GM23338 (cell line): Measurements from ENCODE around the gene SDHB. TPM values are rescaled to one million over a fixed set of nuclear protein-coding genes. Genes with fewer than 3 reads are reported as not detected.

Experiments
- ATAC-seq: fragments of 200-7000 bp; cut with Tn5 transposase; 3 replicates; pipeline ENCODE4 v1.9.1; 2020
- DNase-seq: peaks from one replicate; pipeline ENCODE4 v3.0.0-alpha.2; 2015; ENCODE audit warnings: low spot score
- H2AFZ ChIP-seq: fragments of 200-600 bp; sonication (generic); 2 replicates; pipeline ENCODE4 v1.8.0; 2016; ENCODE audit warnings: antibody characterized with exemption, mild to moderate bottlenecking, moderate library complexity
- H3F3A ChIP-seq: fragments of 200-600 bp; sonication (generic); replicated peaks from 2 replicates; pipeline ENCODE4 v1.8.0; 2017; ENCODE audit warnings: antibody characterized with exemption, mixed run types, low read depth
- H3K27ac ChIP-seq: fragments of 200-600 bp; sonication (generic); 2 replicates; pipeline ENCODE4 v1.6.1; 2016; ENCODE audit warnings: low read depth
- H3K27me3 ChIP-seq: fragments of 200-600 bp; sonication (generic); 2 replicates; pipeline ENCODE4 v1.8.0; 2016; ENCODE audit warnings: mild to moderate bottlenecking, mixed run types, moderate library complexity; ENCODE audit not compliant: insufficient read depth
- H3K36me3 ChIP-seq: fragments of 200-600 bp; sonication (generic); 2 replicates; pipeline ENCODE4 v1.8.0; 2016; ENCODE audit warnings: mild to moderate bottlenecking; ENCODE audit not compliant: insufficient read depth
- H3K4me1 ChIP-seq: fragments of 200-600 bp; sonication (generic); 2 replicates; pipeline ENCODE4 v1.8.0; 2016; ENCODE audit warnings: mild to moderate bottlenecking, moderate library complexity; ENCODE audit not compliant: insufficient read depth
- H3K4me2 ChIP-seq: fragments of 200-600 bp; sonication (generic); 2 replicates; pipeline ENCODE4 v1.7.1; 2017; ENCODE audit warnings: mixed run types
- H3K4me3 ChIP-seq: fragments of 200-600 bp; sonication (generic); 2 replicates; pipeline ENCODE4 v1.6.1; 2016; ENCODE audit warnings: mixed run types
- H3K79me2 ChIP-seq: fragments of 200-600 bp; sonication (generic); replicated peaks from 2 replicates; pipeline ENCODE4 v1.8.0; 2017; ENCODE audit warnings: mild to moderate bottlenecking; ENCODE audit not compliant: insufficient read depth
- H3K9me2 ChIP-seq: fragments of 200-600 bp; sonication (generic); 2 replicates; pipeline ENCODE4 v1.8.0; 2017; ENCODE audit not compliant: insufficient read depth
- H4K20me1 ChIP-seq: fragments of 200-600 bp; sonication (generic); replicated peaks from 2 replicates; pipeline ENCODE4 v1.8.0; 2017; ENCODE audit warnings: mild to moderate bottlenecking; ENCODE audit not compliant: insufficient read depth
- H3K27ac Mint-ChIP-seq: 2 replicates; pipeline ENCODE4 v1.8.0; 2020; ENCODE audit warnings: inconsistent platforms, mild to moderate bottlenecking, moderate library complexity, mixed read lengths
- H3K27me3 Mint-ChIP-seq: 3 replicates; pipeline ENCODE4 v1.8.0; 2022; ENCODE audit warnings: low read depth, mild to moderate bottlenecking, moderate library complexity, mixed read lengths, inconsistent platforms; ENCODE audit not compliant: insufficient read depth, poor library complexity
- H3K36me3 Mint-ChIP-seq: 3 replicates; pipeline ENCODE4 v1.8.0; 2021; ENCODE audit warnings: low read depth, mild to moderate bottlenecking, inconsistent platforms, moderate library complexity, mixed read lengths
- H3K4me1 Mint-ChIP-seq: 3 replicates; pipeline ENCODE4 v1.8.0; 2020; ENCODE audit warnings: mild to moderate bottlenecking, inconsistent platforms, mixed read lengths
- H3K4me3 Mint-ChIP-seq: 3 replicates; pipeline ENCODE4 v1.8.0; 2021; ENCODE audit warnings: moderate library complexity, mild to moderate bottlenecking, inconsistent platforms, mixed read lengths
- H3K9me3 Mint-ChIP-seq: 3 replicates; pipeline ENCODE4 v1.8.0; 2020; ENCODE audit warnings: moderate library complexity, mild to moderate bottlenecking, inconsistent platforms, mixed read lengths
- CREB1 ChIP-seq: fragments of 250-450 bp; sonication (Bioruptor Pico); IDR thresholded peaks from 2 replicates; pipeline ENCODE4 v1.5.0; 2020; ENCODE audit warnings: low read depth, mild to moderate bottlenecking, moderate library complexity
- EZH2 ChIP-seq: fragments of 200-600 bp; sonication (generic); IDR thresholded peaks from one replicate; pipeline ENCODE4 v1.8.0; 2017; ENCODE audit warnings: antibody characterized with exemption, mild to moderate bottlenecking, low read depth; ENCODE audit not compliant: unreplicated experiment
- EZH2phosphoT487 ChIP-seq: fragments of 200-600 bp; sonication (generic); IDR thresholded peaks from one replicate; pipeline ENCODE4 v1.8.1; 2018; ENCODE audit warnings: antibody characterized with exemption; ENCODE audit not compliant: unreplicated experiment
- JUNB ChIP-seq: IDR thresholded peaks from one replicate; pipeline ENCODE4 v1.6.1; 2016; ENCODE audit warnings: antibody characterized with exemption; ENCODE audit not compliant: unreplicated experiment
- NANOG ChIP-seq: IDR thresholded peaks from 2 replicates; pipeline ENCODE4 v1.6.1; 2016; ENCODE audit warnings: antibody characterized with exemption, borderline replicate concordance
- POLR2AphosphoS5 ChIP-seq: IDR thresholded peaks from 2 replicates; pipeline ENCODE4 v1.6.1; 2016; ENCODE audit warnings: antibody characterized with exemption, low read depth
- STAT1 ChIP-seq: IDR thresholded peaks from one replicate; pipeline ENCODE4 v1.6.1; 2016; ENCODE audit warnings: antibody characterized with exemption; ENCODE audit not compliant: unreplicated experiment
- ZNF114 ChIP-seq: fragments of 250-450 bp; sonication (Bioruptor Pico); IDR thresholded peaks from 2 replicates; pipeline ENCODE4 v1.5.0; 2020; ENCODE audit warnings: mild to moderate bottlenecking, moderate library complexity
- ZNF331 ChIP-seq: fragments of 250-450 bp; sonication (Bioruptor Pico); IDR thresholded peaks from 2 replicates; pipeline ENCODE4 v1.5.0; 2020; ENCODE audit warnings: low read depth, mild to moderate bottlenecking, moderate library complexity
- polyA plus RNA-seq: library from polyadenylated mRNA; unstranded; fragments of >200 nt; fragmentation: Nextera tagmentation; extraction: Ambion mirVana; gene quantifications from 2 replicates; pipeline ENCODE4 v1.2.1, GENCODE V29; 2016
- total RNA-seq: library from RNA; depleted of rRNA; stranded (reverse); fragments of >200 nt; shearing (Covaris generic); gene quantifications from 2 replicates; pipeline ENCODE4 v1.2.3, GENCODE V29; 2014
- TF ChIP-seq, protein P1 (sequence below): fragments of 250-450 bp; sonication (Bioruptor Pico); IDR thresholded peaks from 2 replicates; pipeline ENCODE4 v1.5.0; 2020; ENCODE audit warnings: mild to moderate bottlenecking, moderate library complexity
- TF ChIP-seq, protein P2 (sequence below): IDR thresholded peaks from one replicate; pipeline ENCODE4 v1.6.1; 2018; ENCODE audit warnings: antibody characterized with exemption; ENCODE audit not compliant: unreplicated experiment
- TF ChIP-seq, protein P3 (sequence below): IDR thresholded peaks from 2 replicates; pipeline ENCODE4 v1.6.1; 2016; ENCODE audit warnings: antibody characterized with exemption
- TF ChIP-seq, protein P4 (sequence below), 2 experiments: fragments of 200-600 bp in 1 of 2; sonication (generic) in 1 of 2; conservative IDR thresholded peaks; 2 replicates each; pipeline versions ENCODE4 v1.5.1 to v1.6.1; 2016 to 2017; ENCODE audit warnings: antibody characterized with exemption in 2 of 2, low read depth in 2 of 2, mild to moderate bottlenecking in 2 of 2, moderate library complexity in 1 of 2

Gene SDHB
- total and polyA plus RNA-seq, 2 experiments from 2014 or later: 72.8 to 112 TPM

DNA sequence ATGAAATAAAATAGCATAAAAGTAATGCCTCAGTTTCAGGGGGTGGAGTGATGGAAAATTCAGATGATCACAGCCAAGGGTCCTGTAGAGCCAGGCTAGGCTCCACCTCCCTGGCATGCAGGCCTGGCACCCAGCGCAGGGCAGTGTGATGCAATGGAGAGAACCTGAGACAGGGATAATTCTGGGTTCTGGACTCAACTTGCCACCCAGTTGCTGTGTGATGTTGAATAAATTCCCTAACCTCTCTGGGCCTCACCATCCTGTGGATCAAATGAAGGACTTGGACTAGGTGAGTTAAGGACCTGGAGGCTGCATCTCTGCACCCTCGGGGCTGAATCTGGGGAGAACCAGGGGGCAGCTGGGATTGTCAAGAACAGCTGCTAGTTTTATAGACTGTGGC lies 48.4 kb upstream of the SDHB start:
- Histone ChIP-seq H3K9me2 (no peaks in the 10 kb centered on the region), H3K27ac (no peak overlapping the region), H3K4me2 (no peak overlapping the region), H3F3A (no peaks in the 10 kb centered on the region), H4K20me1 (no peaks in the 10 kb centered on the region), H2AFZ (no peak overlapping the region), H3K27me3 (no peaks in the 10 kb centered on the region), H3K36me3 (no peaks in the 10 kb centered on the region), H3K4me1 (no peaks in the 10 kb centered on the region), H3K79me2 (no peaks in the 10 kb centered on the region), H3K4me3 (no peak overlapping the region)
- no peak overlapping the region for H3K27ac Mint-ChIP-seq
- ATAC-seq (no peak), DNase-seq (no peak)
- peaks cover 18% of the 10 kb centered on the region for H3K4me1 Mint-ChIP-seq
- peaks cover 8% of the 10 kb centered on the region for H3K27me3 Mint-ChIP-seq
- H3K36me3 Mint-ChIP-seq: no peaks in the 10 kb centered on the region
- TF ChIP-seq, protein P1, sequence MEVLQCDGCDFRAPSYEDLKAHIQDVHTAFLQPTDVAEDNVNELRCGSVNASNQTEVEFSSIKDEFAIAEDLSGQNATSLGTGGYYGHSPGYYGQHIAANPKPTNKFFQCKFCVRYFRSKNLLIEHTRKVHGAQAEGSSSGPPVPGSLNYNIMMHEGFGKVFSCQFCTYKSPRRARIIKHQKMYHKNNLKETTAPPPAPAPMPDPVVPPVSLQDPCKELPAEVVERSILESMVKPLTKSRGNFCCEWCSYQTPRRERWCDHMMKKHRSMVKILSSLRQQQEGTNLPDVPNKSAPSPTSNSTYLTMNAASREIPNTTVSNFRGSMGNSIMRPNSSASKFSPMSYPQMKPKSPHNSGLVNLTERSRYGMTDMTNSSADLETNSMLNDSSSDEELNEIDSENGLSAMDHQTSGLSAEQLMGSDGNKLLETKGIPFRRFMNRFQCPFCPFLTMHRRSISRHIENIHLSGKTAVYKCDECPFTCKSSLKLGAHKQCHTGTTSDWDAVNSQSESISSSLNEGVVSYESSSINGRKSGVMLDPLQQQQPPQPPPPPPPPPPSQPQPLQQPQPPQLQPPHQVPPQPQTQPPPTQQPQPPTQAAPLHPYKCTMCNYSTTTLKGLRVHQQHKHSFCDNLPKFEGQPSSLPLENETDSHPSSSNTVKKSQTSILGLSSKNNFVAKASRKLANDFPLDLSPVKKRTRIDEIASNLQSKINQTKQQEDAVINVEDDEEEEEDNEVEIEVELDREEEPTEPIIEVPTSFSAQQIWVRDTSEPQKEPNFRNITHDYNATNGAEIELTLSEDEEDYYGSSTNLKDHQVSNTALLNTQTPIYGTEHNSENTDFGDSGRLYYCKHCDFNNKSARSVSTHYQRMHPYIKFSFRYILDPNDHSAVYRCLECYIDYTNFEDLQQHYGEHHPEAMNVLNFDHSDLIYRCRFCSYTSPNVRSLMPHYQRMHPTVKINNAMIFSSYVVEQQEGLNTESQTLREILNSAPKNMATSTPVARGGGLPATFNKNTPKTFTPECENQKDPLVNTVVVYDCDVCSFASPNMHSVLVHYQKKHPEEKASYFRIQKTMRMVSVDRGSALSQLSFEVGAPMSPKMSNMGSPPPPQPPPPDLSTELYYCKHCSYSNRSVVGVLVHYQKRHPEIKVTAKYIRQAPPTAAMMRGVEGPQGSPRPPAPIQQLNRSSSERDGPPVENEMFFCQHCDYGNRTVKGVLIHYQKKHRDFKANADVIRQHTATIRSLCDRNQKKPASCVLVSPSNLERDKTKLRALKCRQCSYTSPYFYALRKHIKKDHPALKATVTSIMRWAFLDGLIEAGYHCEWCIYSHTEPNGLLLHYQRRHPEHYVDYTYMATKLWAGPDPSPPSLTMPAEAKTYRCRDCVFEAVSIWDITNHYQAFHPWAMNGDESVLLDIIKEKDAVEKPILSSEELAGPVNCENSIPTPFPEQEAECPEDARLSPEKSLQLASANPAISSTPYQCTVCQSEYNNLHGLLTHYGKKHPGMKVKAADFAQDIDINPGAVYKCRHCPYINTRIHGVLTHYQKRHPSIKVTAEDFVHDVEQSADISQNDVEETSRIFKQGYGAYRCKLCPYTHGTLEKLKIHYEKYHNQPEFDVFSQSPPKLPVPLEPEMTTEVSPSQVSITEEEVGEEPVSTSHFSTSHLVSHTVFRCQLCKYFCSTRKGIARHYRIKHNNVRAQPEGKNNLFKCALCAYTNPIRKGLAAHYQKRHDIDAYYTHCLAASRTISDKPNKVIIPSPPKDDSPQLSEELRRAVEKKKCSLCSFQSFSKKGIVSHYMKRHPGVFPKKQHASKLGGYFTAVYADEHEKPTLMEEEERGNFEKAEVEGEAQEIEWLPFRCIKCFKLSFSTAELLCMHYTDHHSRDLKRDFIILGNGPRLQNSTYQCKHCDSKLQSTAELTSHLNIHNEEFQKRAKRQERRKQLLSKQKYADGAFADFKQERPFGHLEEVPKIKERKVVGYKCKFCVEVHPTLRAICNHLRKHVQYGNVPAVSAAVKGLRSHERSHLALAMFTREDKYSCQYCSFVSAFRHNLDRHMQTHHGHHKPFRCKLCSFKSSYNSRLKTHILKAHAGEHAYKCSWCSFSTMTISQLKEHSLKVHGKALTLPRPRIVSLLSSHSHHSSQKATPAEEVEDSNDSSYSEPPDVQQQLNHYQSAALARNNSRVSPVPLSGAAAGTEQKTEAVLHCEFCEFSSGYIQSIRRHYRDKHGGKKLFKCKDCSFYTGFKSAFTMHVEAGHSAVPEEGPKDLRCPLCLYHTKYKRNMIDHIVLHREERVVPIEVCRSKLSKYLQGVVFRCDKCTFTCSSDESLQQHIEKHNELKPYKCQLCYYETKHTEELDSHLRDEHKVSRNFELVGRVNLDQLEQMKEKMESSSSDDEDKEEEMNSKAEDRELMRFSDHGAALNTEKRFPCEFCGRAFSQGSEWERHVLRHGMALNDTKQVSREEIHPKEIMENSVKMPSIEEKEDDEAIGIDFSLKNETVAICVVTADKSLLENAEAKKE: no peak
- TF ChIP-seq EZH2 (no peak), STAT1 (no peak), EZH2phosphoT487 (no peak), JUNB (no peak), ZNF114 (CRISPR knock-in tag) (no peak), CREB1 (CRISPR knock-in tag) (no peak), NANOG (no peak), ZNF331 (CRISPR knock-in tag) (no peak), POLR2AphosphoS5 (no peak)
- TF ChIP-seq, protein P2, sequence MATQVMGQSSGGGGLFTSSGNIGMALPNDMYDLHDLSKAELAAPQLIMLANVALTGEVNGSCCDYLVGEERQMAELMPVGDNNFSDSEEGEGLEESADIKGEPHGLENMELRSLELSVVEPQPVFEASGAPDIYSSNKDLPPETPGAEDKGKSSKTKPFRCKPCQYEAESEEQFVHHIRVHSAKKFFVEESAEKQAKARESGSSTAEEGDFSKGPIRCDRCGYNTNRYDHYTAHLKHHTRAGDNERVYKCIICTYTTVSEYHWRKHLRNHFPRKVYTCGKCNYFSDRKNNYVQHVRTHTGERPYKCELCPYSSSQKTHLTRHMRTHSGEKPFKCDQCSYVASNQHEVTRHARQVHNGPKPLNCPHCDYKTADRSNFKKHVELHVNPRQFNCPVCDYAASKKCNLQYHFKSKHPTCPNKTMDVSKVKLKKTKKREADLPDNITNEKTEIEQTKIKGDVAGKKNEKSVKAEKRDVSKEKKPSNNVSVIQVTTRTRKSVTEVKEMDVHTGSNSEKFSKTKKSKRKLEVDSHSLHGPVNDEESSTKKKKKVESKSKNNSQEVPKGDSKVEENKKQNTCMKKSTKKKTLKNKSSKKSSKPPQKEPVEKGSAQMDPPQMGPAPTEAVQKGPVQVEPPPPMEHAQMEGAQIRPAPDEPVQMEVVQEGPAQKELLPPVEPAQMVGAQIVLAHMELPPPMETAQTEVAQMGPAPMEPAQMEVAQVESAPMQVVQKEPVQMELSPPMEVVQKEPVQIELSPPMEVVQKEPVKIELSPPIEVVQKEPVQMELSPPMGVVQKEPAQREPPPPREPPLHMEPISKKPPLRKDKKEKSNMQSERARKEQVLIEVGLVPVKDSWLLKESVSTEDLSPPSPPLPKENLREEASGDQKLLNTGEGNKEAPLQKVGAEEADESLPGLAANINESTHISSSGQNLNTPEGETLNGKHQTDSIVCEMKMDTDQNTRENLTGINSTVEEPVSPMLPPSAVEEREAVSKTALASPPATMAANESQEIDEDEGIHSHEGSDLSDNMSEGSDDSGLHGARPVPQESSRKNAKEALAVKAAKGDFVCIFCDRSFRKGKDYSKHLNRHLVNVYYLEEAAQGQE: no peak
- TF ChIP-seq, protein P3, sequence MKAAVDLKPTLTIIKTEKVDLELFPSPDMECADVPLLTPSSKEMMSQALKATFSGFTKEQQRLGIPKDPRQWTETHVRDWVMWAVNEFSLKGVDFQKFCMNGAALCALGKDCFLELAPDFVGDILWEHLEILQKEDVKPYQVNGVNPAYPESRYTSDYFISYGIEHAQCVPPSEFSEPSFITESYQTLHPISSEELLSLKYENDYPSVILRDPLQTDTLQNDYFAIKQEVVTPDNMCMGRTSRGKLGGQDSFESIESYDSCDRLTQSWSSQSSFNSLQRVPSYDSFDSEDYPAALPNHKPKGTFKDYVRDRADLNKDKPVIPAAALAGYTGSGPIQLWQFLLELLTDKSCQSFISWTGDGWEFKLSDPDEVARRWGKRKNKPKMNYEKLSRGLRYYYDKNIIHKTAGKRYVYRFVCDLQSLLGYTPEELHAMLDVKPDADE: no peak
- TF ChIP-seq, protein P4, sequence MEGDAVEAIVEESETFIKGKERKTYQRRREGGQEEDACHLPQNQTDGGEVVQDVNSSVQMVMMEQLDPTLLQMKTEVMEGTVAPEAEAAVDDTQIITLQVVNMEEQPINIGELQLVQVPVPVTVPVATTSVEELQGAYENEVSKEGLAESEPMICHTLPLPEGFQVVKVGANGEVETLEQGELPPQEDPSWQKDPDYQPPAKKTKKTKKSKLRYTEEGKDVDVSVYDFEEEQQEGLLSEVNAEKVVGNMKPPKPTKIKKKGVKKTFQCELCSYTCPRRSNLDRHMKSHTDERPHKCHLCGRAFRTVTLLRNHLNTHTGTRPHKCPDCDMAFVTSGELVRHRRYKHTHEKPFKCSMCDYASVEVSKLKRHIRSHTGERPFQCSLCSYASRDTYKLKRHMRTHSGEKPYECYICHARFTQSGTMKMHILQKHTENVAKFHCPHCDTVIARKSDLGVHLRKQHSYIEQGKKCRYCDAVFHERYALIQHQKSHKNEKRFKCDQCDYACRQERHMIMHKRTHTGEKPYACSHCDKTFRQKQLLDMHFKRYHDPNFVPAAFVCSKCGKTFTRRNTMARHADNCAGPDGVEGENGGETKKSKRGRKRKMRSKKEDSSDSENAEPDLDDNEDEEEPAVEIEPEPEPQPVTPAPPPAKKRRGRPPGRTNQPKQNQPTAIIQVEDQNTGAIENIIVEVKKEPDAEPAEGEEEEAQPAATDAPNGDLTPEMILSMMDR (conservative IDR thresholded peaks at IDR 0.05; ENCODE audit: low read depth in 2 of 2): no peak
- H3K4me3 Mint-ChIP-seq: no peak overlapping the region
- no peaks in the 10 kb centered on the region for H3K9me3 Mint-ChIP-seq
